ENCODE measurements around the gene EMC9. TPM values are rescaled to one million over a fixed set of nuclear protein-coding genes. Genes with fewer than 3 reads are reported as not detected.
"Not testable (repeated sequence)": the region's sequence is repeated elsewhere in the genome, so short reads cannot be mapped to it uniquely, and the experiment has no call there.

Gene EMC9
- total RNA-seq, 1 experiment from 2014 or later = 26.7 TPM

- DNase-seq (ENCODE audit: low spot score) = no peak
These were observed 33.0 kb downstream of the EMC9 start for GRCh38 chr14:24108336-24108874.

- DNase-seq (ENCODE audit: low spot score) = no peak
These were observed 34.6 kb downstream of the EMC9 start for GRCh38 chr14:24106672-24107271.

DNA sequence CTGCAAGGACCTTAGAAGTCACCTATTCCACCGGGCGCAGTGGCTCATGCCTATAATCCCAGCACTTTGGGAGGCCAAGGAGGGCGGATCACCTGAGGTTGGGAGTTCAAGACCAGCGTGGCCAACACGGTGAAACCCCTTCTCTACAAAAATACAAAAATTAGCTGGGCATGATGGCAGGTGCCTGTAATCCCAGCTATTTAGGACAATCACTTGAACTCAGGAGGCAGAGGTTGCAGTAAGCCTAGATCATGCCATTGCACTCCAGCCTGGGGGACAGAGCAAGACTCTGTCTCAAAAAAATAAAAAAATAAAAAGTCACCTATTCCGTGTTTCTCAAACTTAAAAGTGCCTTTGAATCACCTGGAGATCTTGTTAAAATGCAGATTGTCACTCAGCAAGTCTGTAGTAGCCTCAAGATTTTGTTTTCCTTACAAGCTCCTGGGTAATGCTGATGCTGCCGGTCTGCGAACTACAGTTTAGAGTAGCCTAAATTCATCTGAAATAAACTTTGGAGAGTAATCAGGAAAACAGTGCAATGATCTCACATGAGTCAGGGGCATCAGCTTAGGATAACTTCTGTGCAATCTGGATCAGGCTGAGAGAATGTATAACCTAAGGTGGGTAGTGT lies 35.7 kb downstream of the EMC9 start:
- not testable (repeated sequence) for DNase-seq (ENCODE audit: low spot score)

GRCh38 chr14:24103451-24103850 lies 37.9 kb downstream of the EMC9 start:
- DNase-seq (ENCODE audit: low spot score) = no peak

DNA sequence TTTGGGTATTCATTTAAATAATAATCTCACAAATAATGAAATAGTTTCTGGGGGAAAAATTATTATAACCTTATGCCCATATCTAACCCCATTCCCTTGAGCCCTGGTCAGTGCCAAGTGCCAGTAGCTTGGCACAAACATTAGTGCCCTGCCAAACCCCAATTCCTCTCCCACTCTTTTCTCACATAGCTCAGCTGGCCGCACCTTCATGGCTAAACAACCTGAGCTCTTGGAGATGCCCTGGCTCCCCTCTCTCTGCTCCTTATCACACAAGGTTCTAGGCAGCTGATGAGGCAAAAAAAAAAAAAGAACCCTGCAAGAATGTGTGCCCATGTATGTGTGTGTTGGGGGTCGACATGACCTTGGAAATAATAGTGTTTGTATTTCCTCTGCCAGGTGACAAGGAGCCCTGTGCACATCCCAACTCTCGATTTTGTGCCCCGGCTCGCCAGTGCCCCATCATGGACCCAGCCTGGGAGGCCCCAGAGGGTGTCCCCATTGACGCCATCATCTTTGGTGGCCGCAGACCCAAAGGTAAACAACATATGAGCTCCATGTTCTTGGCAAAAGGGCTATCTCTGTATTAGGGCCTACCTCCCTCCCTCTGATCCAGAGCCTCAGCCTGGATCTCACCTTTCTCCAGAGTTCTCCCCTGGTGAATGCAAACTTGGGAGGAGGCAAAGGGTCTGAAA lies 38.9 kb downstream of the EMC9 start:
- DNase-seq (ENCODE audit: low spot score) = no peak

- no peak for DNase-seq (ENCODE audit: low spot score)
These were observed 40.4 kb downstream of the EMC9 start for GRCh38 chr14:24100982-24101494.

DNA sequence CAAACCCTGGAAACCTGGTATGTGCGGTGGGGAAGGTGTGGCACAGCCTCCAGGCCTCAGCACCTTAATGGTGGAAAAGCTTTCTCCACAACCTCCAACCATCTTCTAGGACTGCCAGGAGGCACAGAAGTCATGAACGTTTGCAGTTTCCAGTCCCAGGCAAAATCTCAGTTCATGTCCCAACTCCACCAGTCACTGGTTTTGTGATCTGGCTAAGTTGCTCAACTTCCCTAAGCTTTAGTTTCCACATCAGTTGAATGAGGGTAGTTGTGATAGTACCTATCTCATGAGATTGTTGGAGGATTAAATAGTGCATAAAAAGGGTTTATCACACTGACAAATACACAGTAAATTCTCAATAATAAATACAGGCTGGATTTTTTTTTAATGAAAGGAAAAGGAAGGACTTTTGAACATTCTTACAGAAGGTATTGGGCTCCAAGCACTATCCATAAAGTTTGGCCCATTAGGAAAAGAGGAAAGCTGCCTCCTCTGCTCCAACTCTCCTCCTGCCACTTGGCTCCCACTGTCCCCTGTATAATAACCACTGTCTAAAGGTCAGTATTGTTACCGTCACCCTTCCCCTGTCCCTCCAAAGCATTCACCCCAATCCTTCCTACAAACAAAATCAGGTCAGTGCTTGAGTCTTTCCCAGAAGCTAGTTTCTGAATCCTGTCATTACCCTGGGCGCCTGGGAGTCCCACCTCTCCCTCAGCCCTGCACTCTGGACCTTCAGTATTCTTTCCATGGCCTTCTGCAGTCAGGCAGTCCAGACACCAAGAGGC lies 41.0 kb downstream of the EMC9 start:
- DNase-seq (ENCODE audit: low spot score) = no peak

DNA sequence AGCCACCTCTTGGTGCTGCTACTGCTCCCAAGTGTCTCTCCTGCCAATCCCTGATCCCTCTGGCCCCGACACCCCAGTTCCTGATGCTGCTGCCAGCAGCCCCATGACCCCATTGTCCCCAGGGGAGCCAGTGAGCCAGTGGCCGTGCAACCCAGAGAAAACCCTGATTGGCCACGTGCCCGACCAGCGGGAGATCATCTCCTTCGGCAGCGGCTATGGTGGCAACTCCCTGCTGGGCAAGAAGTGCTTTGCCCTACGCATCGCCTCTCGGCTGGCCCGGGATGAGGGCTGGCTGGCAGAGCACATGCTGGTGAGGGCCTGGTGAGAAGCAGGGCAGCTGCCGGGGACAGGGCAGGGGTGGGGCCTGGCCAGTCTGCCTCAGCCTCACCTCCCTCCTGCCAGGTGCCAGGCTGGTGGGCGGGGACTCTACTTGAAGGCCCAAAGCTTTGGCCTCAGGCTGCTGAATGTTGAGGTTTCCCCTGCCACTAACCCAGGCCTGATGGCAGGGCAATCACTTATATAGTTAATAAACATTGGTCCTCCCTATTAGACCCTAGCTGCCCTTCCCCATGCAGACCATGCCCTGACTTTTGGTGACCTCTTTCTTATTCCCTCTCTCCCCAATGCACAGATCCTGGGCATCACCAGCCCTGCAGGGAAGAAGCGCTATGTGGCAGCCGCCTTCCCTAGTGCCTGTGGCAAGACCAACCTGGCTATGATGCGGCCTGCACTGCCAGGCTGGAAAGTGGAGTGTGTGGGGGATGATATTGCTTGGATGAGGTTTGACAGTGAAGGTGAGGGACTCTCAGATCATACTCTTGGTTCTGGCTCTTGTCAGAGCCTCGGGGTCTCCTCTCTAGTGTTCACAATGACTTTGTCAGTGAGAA lies 42.2 kb downstream of the EMC9 start:
- DNase-seq (ENCODE audit: low spot score) = no peak

DNA sequence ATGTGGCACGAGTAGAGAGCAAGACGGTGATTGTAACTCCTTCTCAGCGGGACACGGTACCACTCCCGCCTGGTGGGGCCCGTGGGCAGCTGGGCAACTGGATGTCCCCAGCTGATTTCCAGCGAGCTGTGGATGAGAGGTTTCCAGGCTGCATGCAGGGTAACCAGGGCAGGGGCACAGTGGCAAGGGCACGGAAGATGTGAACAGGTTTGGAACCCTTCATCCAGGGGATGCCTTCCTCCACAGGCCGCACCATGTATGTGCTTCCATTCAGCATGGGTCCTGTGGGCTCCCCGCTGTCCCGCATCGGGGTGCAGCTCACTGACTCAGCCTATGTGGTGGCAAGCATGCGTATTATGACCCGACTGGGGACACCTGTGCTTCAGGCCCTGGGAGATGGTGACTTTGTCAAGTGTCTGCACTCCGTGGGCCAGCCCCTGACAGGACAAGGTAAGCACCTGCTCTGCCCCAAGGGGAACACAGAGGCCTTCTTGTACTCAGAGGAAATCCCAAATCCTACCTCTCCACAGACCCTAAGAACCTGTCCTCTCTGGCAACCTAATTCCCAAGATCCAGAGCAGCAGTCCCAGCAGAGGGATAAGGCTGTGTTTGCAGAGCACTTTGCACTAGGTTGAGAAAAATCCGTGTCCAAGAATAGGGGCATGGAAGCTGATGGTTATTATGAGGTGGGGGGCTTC lies 43.0 kb downstream of the EMC9 start:
- DNase-seq (ENCODE audit: low spot score) = no peak

- no peak for DNase-seq (ENCODE audit: low spot score)
These were observed 44.7 kb downstream of the EMC9 start for GRCh38 chr14:24096545-24097181.

DNA sequence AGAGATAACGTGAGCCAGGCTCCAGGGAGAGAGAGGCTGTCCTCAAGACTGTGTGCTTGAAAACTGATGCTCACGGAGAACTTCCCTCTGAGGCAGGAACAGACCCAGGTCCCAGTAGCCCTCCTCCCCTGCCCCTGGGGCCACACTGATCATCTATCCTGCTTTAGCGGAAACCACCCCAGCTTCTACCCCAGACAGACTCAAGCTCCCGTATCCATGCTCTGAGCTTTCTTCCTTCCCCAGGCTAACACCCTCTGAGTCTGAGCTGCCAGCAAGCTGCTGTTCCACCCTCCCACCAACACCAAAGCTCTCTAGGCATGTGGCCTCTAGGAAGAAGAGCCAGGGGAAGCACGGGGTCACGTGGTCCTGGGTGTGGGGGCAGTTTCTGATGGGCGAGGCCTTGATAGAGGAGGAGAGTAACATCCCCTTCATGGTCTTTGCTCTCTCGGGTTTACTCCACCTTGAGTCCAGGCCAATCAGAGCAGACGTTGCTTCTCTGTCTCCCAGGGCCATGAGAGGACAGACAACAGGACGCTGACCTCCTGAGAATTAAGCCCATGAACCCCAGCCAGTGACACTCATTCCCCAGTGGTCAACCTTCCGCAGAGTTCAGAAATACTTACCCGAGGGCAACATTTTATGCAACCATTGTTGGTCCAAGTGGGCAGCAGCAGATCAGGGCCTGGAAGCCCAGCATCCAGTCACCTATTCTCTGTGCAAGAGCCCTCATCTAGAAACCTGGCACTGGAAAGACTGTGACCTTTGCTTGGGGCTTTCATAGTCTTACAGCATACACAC lies 45.9 kb downstream of the EMC9 start:
- DNase-seq (ENCODE audit: low spot score) = peak; percentile 62

GRCh38 chr14:24094841-24095270 lies 46.5 kb downstream of the EMC9 start:
- DNase-seq (ENCODE audit: low spot score) = no peak

GRCh38 chr14:24093901-24094840 lies 47.2 kb downstream of the EMC9 start, which contains the start of gene PCK2:
Gene PCK2 (plus strand): TSS chr14:24094311. CDS start chr14:24094406, 95 bp downstream.
- peak; percentile 93 for DNase-seq (ENCODE audit: low spot score)

GRCh38 chr14:24093207-24093900 lies 48.0 kb downstream of the EMC9 start:
- DNase-seq (ENCODE audit: low spot score) = no peak

DNA sequence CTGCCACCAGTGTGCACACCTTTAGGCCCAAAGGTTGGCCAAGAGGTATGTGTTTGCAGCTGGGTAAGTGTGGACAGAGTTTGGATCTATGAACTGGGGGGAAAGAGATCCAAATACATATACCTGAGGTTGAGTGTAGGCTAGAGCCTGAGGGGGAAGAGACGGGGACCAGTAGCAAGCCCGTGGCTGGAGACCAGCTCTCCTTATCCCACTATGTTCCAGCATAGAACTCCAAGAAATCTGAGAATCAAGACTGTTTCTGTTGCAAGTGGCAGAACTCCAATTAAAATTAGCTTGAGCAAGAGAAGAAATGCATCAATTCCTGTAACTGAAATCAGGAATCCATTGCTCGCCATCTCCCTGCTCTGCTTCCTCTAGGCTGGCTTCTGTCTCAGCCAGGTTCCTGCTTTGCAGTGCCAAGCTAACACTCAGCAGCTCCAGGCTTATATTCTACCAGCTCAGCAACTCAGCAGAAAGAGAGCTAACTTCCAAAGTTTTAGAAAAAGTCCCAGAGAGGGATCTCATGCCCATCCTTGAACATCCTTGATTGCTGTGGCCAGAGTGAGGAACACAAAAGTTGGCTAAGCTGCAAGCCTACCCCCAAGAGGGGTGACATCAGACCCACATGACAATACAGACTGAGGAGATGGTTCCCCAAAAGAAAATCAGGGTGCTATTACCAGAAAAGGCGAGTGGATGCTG lies 48.7 kb downstream of the EMC9 start:
- DNase-seq (ENCODE audit: low spot score) = no peak

DNA sequence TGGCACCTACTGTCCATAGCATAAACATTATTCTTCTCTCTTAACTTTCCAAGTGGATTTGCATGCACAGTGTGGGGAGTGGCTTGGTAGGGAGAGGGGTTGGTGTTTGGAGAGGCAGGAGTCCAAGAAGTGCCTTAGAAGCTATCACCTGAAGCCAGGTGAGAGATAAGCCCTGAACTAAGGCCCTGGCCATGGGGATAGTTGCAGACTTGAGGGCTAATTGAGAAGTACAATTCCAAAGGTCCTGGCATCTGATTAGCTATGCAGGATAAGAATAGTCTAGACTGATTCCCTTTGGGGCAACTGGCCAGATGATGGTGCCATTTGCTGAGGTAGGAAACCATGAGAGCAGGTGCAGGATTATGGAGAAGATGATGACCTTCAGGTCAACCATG lies 49.3 kb downstream of the EMC9 start:
- no peak for DNase-seq (ENCODE audit: low spot score)
